GM12892 (cell line): ENCODE data around the gene PRKAG2.

Experiments used
- POLR2A ChIP-seq: IDR thresholded peaks from 2 replicates; pipeline ENCODE4 v1.6.1; 2011; ENCODE audit warnings: low read depth, low read length, control low read depth
- POLR2AphosphoS5 ChIP-seq: IDR thresholded peaks from 2 replicates; pipeline ENCODE4 v1.6.1; 2011; ENCODE audit warnings: low read depth, low read length, control low read depth
- TAF1 ChIP-seq: IDR thresholded peaks from 2 replicates; pipeline ENCODE4 v1.6.1; 2011; ENCODE audit warnings: low read depth, mild to moderate bottlenecking, control low read depth, low read length, borderline replicate concordance

DNA sequence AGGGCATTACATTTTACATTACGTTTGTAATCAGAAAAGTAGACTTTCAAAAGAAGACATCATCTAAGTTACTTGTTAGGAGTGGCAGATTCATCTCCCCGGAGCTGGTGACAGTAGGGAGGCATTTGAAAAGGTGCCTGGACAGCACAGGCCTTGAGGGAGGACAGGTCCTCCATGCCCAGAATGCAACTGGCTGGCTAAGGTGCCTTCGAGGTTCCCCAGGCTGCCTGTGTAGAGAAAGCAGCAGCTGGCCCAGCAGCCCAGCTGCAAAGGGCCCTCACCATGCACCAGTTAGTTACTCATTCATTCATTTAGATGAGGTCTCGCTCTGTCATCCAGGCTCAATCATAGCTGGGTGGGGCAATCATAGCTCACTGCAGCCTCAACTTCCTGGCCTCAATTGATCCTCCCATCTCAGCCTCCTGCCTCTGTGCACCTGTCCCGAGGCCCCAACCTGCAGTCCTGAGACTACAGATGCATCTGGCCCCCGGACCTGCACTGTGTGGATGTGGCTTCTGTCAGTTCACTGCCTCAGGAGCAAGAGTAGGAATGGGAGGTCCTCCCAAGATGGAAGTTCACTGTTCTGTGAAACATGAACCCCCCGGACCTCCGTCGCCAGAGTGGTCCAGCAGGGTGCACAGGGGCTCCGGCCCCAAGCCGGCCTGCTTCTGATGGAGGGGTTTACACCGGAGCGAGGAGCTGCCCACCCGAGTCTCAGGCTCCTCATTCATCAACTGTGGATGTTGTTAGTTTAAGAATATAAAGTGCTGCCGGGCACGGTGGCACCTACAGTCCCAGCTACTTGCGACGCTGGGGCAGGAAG, 36.6 kb downstream of the PRKAG2 start:
- TF ChIP-seq TAF1 (no peak), POLR2AphosphoS5 (no peak), POLR2A (no peak)
